ENCODE data around the gene ELANE.
A peak's percentile ranks its signal among the peaks of the same experiment; 100 is the strongest.

Gene ELANE

DNA sequence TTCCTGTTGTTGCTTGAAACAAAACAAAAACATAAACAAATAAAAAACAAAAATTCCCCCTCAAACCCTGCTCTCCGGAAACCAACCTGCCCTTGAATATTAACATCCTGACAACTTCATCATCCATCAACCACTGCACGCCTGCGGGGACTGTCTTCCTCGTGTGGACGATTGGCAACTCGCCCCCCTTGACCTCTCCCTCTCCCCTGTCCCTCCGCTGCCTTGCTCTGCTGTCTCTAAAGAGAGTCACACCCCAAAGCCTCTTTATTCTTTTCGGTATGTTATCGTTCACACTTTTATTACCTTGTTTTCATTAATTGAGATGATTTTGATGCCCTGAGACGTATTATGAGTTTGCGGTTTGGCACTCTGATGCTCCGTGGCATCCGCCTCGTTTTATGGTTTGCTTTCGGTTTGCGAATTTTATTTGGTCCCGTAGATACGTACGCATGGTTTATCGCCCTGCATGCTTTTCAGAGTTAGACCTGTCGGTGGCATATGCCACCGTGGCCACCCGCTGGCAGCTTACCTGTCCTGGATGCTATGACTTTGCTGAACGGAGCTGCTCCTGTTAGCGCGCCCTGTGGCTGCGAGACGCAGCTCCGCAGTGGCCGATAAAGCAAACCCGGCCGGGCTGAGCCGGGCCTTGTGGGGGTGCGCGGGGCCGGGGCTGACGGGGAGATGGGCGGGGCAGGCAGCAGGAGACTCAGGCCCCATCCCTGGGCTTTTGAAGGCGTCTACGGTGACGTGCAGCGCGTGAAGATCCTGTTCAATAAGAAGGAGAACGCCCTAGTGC is 44.3 kb upstream of the ELANE start:
- TF ChIP-seq POU2F2 (IDR thresholded peaks at IDR 0.05; ENCODE audit: low read depth, low read length) (no peak), PAX5 (IDR thresholded peaks at IDR 0.05; ENCODE audit: insufficient read depth, low read length, severe bottlenecking) (no peak), SPI1 (IDR thresholded peaks at IDR 0.05; ENCODE audit: low read depth, low read length) (no peak), POLR2A (IDR thresholded peaks at IDR 0.05; ENCODE audit: low read depth, low read length) (no peak; the same call in 1 of the 2 replicates), TAF1 (IDR thresholded peaks at IDR 0.05; ENCODE audit: low read depth, low read length) (no peak), POLR2AphosphoS5 (IDR thresholded peaks at IDR 0.05; ENCODE audit: low read depth, low read length) (no peak; the same call in 1 of the 2 replicates)
- DNase-seq (ENCODE audit: insufficient read length, low spot score): no peak
- FAIRE-seq: no peak

DNA sequence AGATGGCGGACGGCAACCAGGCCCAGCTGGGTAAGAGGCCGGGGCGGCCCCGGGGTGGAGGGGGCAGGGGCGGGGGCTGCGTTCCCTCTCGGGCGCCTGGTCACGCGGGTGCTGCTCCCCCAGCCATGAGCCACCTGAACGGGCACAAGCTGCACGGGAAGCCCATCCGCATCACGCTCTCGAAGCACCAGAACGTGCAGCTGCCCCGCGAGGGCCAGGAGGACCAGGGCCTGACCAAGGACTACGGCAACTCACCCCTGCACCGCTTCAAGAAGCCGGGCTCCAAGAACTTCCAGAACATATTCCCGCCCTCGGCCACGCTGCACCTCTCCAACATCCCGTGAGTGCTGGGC is 43.7 kb upstream of the ELANE start:
- FAIRE-seq: no peak
- TF ChIP-seq POLR2AphosphoS5 (IDR thresholded peaks at IDR 0.05; ENCODE audit: low read depth, low read length): peak; percentile 66
- no peak for TF ChIP-seq PAX5 (IDR thresholded peaks at IDR 0.05; ENCODE audit: insufficient read depth, low read length, severe bottlenecking)
- DNase-seq (ENCODE audit: insufficient read length, low spot score): no peak

DNA sequence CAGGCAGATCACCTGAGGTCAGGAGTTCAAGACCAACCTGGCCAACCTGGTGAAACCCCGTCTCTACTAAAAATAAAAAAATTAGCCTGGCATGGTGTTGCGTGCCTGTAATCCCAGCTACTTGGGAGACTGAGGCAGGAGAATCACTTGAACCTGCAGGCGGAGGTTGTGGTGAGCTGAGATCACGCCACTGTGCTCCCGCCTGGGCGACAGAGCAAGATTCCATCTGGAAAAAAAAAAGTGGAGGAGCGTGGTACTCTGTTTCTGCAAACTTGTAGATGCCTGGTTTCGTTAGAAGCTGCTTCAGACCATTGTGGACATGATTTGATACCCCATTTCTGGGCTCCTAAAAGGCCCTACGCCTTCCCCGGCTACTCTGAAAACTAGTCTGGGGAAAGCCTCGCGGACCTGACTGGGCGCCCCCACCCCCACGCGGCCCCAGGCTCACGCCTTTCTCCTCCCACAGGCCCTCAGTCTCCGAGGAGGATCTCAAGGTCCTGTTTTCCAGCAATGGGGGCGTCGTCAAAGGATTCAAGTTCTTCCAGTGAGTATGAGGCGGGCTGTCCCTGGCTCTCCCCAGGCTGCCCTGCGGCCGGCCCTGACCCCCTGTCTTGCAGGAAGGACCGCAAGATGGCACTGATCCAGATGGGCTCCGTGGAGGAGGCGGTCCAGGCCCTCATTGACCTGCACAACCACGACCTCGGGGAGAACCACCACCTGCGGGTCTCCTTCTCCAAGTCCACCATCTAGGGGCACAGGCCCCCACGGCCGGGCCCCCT is 41.8 kb upstream of the ELANE start:
- DNase-seq (ENCODE audit: insufficient read length, low spot score) (no peak), FAIRE-seq (no peak)

DNA sequence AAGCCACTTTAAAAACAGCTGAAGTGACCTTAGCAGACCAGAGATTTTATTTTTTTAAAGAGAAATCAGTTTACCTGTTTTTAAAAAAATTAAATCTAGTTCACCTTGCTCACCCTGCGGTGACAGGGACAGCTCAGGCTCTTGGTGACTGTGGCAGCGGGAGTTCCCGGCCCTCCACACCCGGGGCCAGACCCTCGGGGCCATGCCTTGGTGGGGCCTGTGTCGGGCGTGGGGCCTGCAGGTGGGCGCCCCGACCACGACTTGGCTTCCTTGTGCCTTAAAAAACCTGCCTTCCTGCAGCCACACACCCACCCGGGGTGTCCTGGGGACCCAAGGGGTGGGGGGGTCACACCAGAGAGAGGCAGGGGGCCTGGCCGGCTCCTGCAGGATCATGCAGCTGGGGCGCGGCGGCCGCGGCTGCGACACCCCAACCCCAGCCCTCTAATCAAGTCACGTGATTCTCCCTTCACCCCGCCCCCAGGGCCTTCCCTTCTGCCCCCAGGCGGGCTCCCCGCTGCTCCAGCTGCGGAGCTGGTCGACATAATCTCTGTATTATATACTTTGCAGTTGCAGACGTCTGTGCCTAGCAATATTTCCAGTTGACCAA is 41.1 kb upstream of the ELANE start:
- TF ChIP-seq PAX5 (IDR thresholded peaks at IDR 0.05; ENCODE audit: insufficient read depth, low read length, severe bottlenecking) (no peak), SPI1 (IDR thresholded peaks at IDR 0.05; ENCODE audit: low read depth, low read length) (no peak), TAF1 (IDR thresholded peaks at IDR 0.05; ENCODE audit: low read depth, low read length) (no peak), POLR2AphosphoS5 (IDR thresholded peaks at IDR 0.05; ENCODE audit: low read depth, low read length) (peak; percentile 45; the same call in 1 of the 2 replicates), POLR2A (IDR thresholded peaks at IDR 0.05; ENCODE audit: low read depth, low read length) (0 out of 2 replicates have a peak, but pooled peaks have one; percentile 10), POU2F2 (IDR thresholded peaks at IDR 0.05; ENCODE audit: low read depth, low read length) (no peak)
- DNase-seq (ENCODE audit: insufficient read length, low spot score): peak; percentile 25
- FAIRE-seq: no peak

More for the DNA sequence above, 41.8 kb upstream of the ELANE start:
- TF ChIP-seq POLR2AphosphoS5 (IDR thresholded peaks at IDR 0.05; ENCODE audit: low read depth, low read length): peak; percentile 44; the same call in 1 of the 2 replicates
- TF ChIP-seq TAF1 (IDR thresholded peaks at IDR 0.05; ENCODE audit: low read depth, low read length): no peak

DNA sequence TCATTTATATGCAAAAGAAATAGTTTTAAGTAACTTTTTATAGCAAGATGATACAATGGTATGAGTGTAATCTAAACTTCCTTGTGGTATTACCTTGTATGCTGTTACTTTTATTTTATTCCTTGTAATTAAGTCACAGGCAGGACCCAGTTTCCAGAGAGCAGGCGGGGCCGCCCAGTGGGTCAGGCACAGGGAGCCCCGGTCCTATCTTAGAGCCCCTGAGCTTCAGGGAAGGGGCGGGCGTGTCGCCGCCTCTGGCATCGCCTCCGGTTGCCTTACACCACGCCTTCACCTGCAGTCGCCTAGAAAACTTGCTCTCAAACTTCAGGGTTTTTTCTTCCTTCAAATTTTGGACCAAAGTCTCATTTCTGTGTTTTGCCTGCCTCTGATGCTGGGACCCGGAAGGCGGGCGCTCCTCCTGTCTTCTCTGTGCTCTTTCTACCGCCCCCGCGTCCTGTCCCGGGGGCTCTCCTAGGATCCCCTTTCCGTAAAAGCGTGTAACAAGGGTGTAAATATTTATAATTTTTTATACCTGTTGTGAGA is 40.5 kb upstream of the ELANE start:
- no peak for TF ChIP-seq SPI1 (IDR thresholded peaks at IDR 0.05; ENCODE audit: low read depth, low read length)
- DNase-seq (ENCODE audit: insufficient read length, low spot score) (peak; percentile 25), FAIRE-seq (no peak)

DNA sequence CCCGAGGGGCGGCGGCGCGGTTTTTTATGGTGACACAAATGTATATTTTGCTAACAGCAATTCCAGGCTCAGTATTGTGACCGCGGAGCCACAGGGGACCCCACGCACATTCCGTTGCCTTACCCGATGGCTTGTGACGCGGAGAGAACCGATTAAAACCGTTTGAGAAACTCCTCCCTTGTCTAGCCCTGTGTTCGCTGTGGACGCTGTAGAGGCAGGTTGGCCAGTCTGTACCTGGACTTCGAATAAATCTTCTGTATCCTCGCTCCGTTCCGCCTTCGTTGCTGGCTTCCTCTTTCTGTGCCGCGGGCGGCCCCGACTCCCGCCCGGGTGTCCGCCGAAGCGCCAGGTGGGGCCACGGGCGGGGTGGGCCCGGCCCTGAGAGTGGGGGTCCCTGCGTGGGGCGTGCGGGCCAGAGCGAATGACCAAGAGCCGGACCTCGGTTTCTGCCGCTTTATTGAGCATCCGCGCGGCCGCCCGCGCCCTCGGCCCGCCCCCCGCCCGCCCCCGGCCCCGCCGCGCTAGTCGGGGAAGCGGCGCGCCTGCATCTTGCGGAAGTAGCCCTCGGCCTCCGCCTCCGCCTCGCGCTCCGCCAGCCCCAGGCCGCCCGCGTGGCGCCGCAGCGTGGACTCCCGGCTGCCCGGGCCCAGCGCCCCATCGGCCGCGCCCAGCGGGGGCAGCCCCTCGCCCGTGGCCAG is 39.9 kb upstream of the ELANE start:
- FAIRE-seq (no peak), DNase-seq (ENCODE audit: insufficient read length, low spot score) (peak; percentile 31)
- TF ChIP-seq SPI1 (IDR thresholded peaks at IDR 0.05; ENCODE audit: low read depth, low read length): 0 out of 2 replicates have a peak, but pooled peaks have one; percentile 6
- peak; percentile 40; the same call in 1 of the 2 replicates for TF ChIP-seq POLR2A (IDR thresholded peaks at IDR 0.05; ENCODE audit: low read depth, low read length)
- no peak for TF ChIP-seq PAX5 (IDR thresholded peaks at IDR 0.05; ENCODE audit: insufficient read depth, low read length, severe bottlenecking)

DNA sequence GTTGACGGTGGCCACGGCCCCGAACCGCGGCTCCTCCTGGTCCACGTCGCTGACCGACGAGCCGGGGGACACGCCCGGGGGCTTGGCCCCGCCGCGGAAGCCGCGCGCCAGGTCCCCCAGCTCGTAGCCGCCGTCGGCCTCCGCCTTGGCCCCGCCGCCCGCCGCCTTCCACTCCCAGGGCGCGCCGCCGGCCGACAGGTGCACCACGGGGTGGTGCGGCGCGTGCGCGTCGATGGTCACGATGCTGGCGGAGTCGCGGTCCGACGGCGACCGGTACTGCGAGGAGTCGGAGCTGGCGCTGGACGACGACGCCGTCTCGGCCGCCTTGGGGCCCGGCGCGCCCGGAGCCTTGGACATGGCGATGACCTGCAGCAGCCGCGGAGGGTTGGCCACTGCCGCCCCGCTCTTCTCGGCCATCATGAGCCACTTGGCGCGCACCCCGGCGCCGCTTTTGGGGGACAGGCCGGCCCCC is 39.3 kb upstream of the ELANE start:
- DNase-seq (ENCODE audit: insufficient read length, low spot score): peak; percentile 19
- peak; percentile 30; the same call in 1 of the 2 replicates for TF ChIP-seq POLR2A (IDR thresholded peaks at IDR 0.05; ENCODE audit: low read depth, low read length)
- no peak for TF ChIP-seq TAF1 (IDR thresholded peaks at IDR 0.05; ENCODE audit: low read depth, low read length)
- no peak for FAIRE-seq

DNA sequence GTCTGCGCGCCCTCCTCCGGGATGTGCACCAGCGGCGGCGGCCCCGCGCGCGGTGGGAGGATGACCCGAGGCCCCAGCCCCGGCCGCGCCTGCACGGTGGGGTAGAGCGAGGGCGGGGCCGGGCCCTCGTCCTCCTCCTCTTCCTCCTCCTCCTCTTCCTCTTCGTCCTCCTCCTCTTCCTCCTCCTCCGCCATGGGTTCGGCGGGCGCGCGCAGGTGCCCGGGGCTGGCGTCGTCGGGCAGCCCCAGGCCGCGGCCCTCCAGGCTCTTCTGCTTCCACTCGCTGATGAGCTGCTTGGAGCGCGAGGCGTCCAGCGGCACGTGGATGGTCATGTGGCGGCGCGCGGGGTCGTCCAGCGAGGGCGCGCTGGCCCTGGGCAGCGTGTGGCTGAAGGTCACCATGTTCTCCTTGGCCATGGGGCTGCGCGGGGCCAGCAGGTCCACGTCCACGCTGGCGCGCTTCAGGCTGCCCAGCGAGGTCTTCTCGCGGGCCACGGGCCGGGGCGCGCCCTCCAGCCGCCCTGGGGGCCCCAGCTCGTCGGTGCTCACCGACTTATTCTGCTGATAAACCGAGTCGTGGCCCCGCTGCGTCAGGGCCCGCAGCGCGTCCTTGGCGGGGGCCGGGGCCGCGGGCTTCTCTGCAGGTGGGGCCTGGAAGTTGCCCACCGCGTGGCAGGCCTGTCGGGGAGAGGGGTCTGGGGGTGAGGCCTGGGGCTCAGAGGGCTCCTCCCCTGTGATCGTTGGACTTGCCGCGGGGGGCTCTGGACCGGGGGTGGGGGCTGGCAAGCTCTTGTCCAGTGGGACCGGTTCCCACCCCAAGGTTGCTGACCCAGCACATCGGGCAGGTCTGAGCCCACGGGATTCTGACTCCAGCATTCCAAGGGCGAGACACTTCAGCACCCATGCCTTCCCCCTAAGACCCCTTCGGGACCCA is 38.6 kb upstream of the ELANE start:
- DNase-seq (ENCODE audit: insufficient read length, low spot score) (peak; percentile 32), FAIRE-seq (no peak)
- no peak for TF ChIP-seq SPI1 (IDR thresholded peaks at IDR 0.05; ENCODE audit: low read depth, low read length)
- TF ChIP-seq POU2F2 (IDR thresholded peaks at IDR 0.05; ENCODE audit: low read depth, low read length): no peak
- no peak for TF ChIP-seq TAF1 (IDR thresholded peaks at IDR 0.05; ENCODE audit: low read depth, low read length)
- TF ChIP-seq PAX5 (IDR thresholded peaks at IDR 0.05; ENCODE audit: insufficient read depth, low read length, severe bottlenecking): no peak
- TF ChIP-seq POLR2AphosphoS5 (IDR thresholded peaks at IDR 0.05; ENCODE audit: low read depth, low read length): no peak; the same call in none of the 2 replicates
- no peak; the same call in 1 of the 2 replicates for TF ChIP-seq POLR2A (IDR thresholded peaks at IDR 0.05; ENCODE audit: low read depth, low read length)

Data from GM12891 (cell line).